Liver (tissue), 3 donors: ENCODE data around the gene RAB18.

Experiments
- EGR1 ChIP-seq, 2 donors: IDR thresholded peaks; 2 replicates each; pipeline ENCODE4 v1.6.1; 2016 to 2018; ENCODE audit warnings: antibody characterized with exemption in 2 of 2, low read depth in 2 of 2
- FOXA1 ChIP-seq: IDR thresholded peaks from 2 replicates; pipeline ENCODE4 v1.6.1; 2016; ENCODE audit warnings: antibody characterized with exemption
- GABPA ChIP-seq, 2 donors: IDR thresholded peaks in 1 of 2; conservative IDR thresholded peaks in 1 of 2; 2 replicates each; pipeline ENCODE4 v1.6.1; 2016; ENCODE audit warnings: antibody characterized with exemption in 2 of 2, mild to moderate bottlenecking in 1 of 2, moderate library complexity in 1 of 2
- HNF4G ChIP-seq: IDR thresholded peaks from 2 replicates; pipeline ENCODE4 v1.6.1; 2016; ENCODE audit warnings: antibody characterized with exemption
- JUND ChIP-seq, 2 donors: IDR thresholded peaks; 2 replicates each; pipeline ENCODE4 v1.6.1; 2016; ENCODE audit warnings: antibody characterized with exemption in 2 of 2
- RAD21 ChIP-seq, 2 donors: IDR thresholded peaks; 2 replicates each; pipeline ENCODE4 v1.6.1; 2016; ENCODE audit warnings: antibody characterized with exemption in 2 of 2, mild to moderate bottlenecking in 2 of 2
- RXRA ChIP-seq, 2 donors: IDR thresholded peaks; 2 replicates each; pipeline ENCODE4 v1.6.1; 2017 to 2018; ENCODE audit warnings: antibody characterized with exemption in 2 of 2, mild to moderate bottlenecking in 1 of 2
- TAF1 ChIP-seq: conservative IDR thresholded peaks from 2 replicates; pipeline ENCODE4 v1.6.1; 2016; ENCODE audit warnings: antibody characterized with exemption, mild to moderate bottlenecking
- YY1 ChIP-seq: IDR thresholded peaks from 2 replicates; pipeline ENCODE4 v1.6.1; 2016; ENCODE audit warnings: antibody characterized with exemption, mild to moderate bottlenecking
- TF ChIP-seq, protein P1 (sequence below): fragments of 150-350 bp; IDR thresholded peaks from 2 replicates; pipeline ENCODE4 v1.5.1; 2017; ENCODE audit warnings: improper control_type of control experiment, low read depth, low read length; ENCODE audit not compliant: missing input control
- TF ChIP-seq, protein P2 (sequence below): IDR thresholded peaks from 2 replicates; pipeline ENCODE4 v1.6.1; 2016; ENCODE audit warnings: antibody characterized with exemption, mild to moderate bottlenecking
- TF ChIP-seq, protein P3 (sequence below): IDR thresholded peaks from 2 replicates; pipeline ENCODE4 v1.6.1; 2016; ENCODE audit warnings: antibody characterized with exemption
- TF ChIP-seq, protein P4 (sequence below): IDR thresholded peaks from 2 replicates; pipeline ENCODE4 v1.6.1; 2016; ENCODE audit warnings: antibody characterized with exemption
- TF ChIP-seq, protein P5 (sequence below): IDR thresholded peaks from 2 replicates; pipeline ENCODE4 v1.6.1; 2016; ENCODE audit warnings: antibody characterized with exemption
- donor health status: healthy.
- donor health status: healthy.

DNA sequence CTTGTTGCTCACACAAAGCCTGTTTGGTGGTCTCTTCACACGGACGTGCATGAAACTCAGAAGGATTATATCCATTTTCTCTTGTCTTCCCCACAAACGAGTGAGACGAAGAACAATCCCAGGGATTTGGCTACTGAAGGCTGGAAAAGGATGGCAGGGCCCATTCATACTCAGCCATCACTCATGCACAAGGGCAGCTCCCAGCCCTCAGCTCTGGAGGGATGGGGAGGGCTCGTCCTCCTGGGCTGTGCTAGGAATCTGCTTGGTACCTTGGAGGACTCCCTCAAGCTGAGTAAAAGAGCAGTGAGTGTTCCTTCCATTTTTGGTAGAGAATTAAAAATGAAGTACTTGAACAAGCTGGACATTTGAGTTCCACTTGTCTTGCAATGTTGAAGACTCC, 33.2 kb upstream of the RAB18 start:
- TF ChIP-seq, protein P1, sequence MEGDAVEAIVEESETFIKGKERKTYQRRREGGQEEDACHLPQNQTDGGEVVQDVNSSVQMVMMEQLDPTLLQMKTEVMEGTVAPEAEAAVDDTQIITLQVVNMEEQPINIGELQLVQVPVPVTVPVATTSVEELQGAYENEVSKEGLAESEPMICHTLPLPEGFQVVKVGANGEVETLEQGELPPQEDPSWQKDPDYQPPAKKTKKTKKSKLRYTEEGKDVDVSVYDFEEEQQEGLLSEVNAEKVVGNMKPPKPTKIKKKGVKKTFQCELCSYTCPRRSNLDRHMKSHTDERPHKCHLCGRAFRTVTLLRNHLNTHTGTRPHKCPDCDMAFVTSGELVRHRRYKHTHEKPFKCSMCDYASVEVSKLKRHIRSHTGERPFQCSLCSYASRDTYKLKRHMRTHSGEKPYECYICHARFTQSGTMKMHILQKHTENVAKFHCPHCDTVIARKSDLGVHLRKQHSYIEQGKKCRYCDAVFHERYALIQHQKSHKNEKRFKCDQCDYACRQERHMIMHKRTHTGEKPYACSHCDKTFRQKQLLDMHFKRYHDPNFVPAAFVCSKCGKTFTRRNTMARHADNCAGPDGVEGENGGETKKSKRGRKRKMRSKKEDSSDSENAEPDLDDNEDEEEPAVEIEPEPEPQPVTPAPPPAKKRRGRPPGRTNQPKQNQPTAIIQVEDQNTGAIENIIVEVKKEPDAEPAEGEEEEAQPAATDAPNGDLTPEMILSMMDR: no peak
- TF ChIP-seq YY1: no peak
- TF ChIP-seq, protein P2, sequence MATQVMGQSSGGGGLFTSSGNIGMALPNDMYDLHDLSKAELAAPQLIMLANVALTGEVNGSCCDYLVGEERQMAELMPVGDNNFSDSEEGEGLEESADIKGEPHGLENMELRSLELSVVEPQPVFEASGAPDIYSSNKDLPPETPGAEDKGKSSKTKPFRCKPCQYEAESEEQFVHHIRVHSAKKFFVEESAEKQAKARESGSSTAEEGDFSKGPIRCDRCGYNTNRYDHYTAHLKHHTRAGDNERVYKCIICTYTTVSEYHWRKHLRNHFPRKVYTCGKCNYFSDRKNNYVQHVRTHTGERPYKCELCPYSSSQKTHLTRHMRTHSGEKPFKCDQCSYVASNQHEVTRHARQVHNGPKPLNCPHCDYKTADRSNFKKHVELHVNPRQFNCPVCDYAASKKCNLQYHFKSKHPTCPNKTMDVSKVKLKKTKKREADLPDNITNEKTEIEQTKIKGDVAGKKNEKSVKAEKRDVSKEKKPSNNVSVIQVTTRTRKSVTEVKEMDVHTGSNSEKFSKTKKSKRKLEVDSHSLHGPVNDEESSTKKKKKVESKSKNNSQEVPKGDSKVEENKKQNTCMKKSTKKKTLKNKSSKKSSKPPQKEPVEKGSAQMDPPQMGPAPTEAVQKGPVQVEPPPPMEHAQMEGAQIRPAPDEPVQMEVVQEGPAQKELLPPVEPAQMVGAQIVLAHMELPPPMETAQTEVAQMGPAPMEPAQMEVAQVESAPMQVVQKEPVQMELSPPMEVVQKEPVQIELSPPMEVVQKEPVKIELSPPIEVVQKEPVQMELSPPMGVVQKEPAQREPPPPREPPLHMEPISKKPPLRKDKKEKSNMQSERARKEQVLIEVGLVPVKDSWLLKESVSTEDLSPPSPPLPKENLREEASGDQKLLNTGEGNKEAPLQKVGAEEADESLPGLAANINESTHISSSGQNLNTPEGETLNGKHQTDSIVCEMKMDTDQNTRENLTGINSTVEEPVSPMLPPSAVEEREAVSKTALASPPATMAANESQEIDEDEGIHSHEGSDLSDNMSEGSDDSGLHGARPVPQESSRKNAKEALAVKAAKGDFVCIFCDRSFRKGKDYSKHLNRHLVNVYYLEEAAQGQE: no peak
- TF ChIP-seq, protein P3, sequence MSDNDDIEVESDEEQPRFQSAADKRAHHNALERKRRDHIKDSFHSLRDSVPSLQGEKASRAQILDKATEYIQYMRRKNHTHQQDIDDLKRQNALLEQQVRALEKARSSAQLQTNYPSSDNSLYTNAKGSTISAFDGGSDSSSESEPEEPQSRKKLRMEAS: no peak
- TF ChIP-seq RXRA (IDR thresholded peaks at IDR 0.05): no peak
- no peak for TF ChIP-seq JUND (IDR thresholded peaks at IDR 0.05)
- TF ChIP-seq, protein P4, sequence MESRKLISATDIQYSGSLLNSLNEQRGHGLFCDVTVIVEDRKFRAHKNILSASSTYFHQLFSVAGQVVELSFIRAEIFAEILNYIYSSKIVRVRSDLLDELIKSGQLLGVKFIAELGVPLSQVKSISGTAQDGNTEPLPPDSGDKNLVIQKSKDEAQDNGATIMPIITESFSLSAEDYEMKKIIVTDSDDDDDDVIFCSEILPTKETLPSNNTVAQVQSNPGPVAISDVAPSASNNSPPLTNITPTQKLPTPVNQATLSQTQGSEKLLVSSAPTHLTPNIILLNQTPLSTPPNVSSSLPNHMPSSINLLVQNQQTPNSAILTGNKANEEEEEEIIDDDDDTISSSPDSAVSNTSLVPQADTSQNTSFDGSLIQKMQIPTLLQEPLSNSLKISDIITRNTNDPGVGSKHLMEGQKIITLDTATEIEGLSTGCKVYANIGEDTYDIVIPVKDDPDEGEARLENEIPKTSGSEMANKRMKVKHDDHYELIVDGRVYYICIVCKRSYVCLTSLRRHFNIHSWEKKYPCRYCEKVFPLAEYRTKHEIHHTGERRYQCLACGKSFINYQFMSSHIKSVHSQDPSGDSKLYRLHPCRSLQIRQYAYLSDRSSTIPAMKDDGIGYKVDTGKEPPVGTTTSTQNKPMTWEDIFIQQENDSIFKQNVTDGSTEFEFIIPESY: no peak
- no peak for TF ChIP-seq HNF4G
- TF ChIP-seq GABPA (IDR thresholded peaks at IDR 0.05 in 1 of 2, conservative IDR thresholded peaks at IDR 0.05 in 1 of 2): no peak
- no peak for TF ChIP-seq EGR1 (IDR thresholded peaks at IDR 0.05; ENCODE audit: low read depth in 2 of 2)
- TF ChIP-seq TAF1: no peak
- TF ChIP-seq RAD21 (IDR thresholded peaks at IDR 0.05): no peak
- TF ChIP-seq, protein P5, sequence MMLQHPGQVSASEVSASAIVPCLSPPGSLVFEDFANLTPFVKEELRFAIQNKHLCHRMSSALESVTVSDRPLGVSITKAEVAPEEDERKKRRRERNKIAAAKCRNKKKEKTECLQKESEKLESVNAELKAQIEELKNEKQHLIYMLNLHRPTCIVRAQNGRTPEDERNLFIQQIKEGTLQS: no peak
- no peak for TF ChIP-seq FOXA1
